K562 (cell line): ENCODE results near the gene TRAF1. TPM values are rescaled to one million over a fixed set of nuclear protein-coding genes. Genes with fewer than 3 reads are reported as not detected.

ENCODE experiments used
- ATAC-seq: fragments of 200-7000 bp; cut with Tn5 transposase; 3 replicates; pipeline ENCODE4 v1.9.1; 2020; ENCODE audit warnings: moderate library complexity
- BruUV-seq: library from RNA; stranded (reverse); fragments of 400-500 nt; replicated peaks from 2 replicates; lab custom pipeline; 2021; lab: Mats Ljungman, UMichigan
- CTCF ChIA-PET: fragments of 300-600 bp; formaldehyde crosslinking; extraction: SDS; loops from one replicate; lab custom pipeline; 2021; ENCODE audit warnings: low intra/inter-chr PET ratio; lab: Yijun Ruan, JAX
- POLR2A ChIA-PET: fragments of 300-600, 350-650 bp; sonication (Branson Sonifier 250); formaldehyde crosslinking; extraction: SDS; loops from one replicate; lab custom pipeline; 2021; ENCODE audit warnings: antibody characterized with exemption, inconsistent platforms; lab: Yijun Ruan, JAX
- DNase-seq, 4 experiments: peaks; one replicate each; pipeline versions ENCODE4 v3.0.0 to v3.0.0-alpha.2; 2011 to 2018; ENCODE audit warnings: low spot score in 3 of 4, mixed read lengths in 3 of 4; ENCODE audit errors: extremely low read depth in 1 of 4
- FAIRE-seq: peaks from 2 replicates; lab custom pipeline; 2011; peaks lifted over from hg19 to GRCh38; lab: Jason Lieb, UNC
- H2AFZ ChIP-seq: 2 replicates; pipeline ENCODE4 v1.6.0; 2011; ENCODE audit warnings: low read depth, low read length, control low read depth, inconsistent platforms
- H3K27ac ChIP-seq: fragments of 200-600 bp; 3 replicates; pipeline ENCODE4 v1.8.0; 2011; ENCODE audit warnings: low read depth, mild to moderate bottlenecking, control low read depth, inconsistent platforms, low read length, moderate library complexity, mixed read lengths; ENCODE audit errors: extremely low read depth
- H3K27me3 ChIP-seq, 2 experiments: fragments of 300-600 bp in 1 of 2; 2 replicates in 1 of 2; 3 replicates in 1 of 2; pipeline versions ENCODE4 v1.6.0 to v1.8.0; 2011; ENCODE audit warnings: inconsistent platforms in 2 of 2, low read length in 2 of 2, mild to moderate bottlenecking in 1 of 2, mixed read lengths in 1 of 2, moderate library complexity in 1 of 2; ENCODE audit not compliant: control insufficient read depth in 2 of 2, insufficient read depth in 2 of 2
- H3K36me3 ChIP-seq: fragments of 300-600 bp; 3 replicates; pipeline ENCODE4 v1.8.0; 2011; ENCODE audit warnings: mild to moderate bottlenecking, low read length, inconsistent platforms; ENCODE audit not compliant: control insufficient read depth, insufficient read depth
- H3K4me1 ChIP-seq, 2 experiments: fragments of 200-600 bp in 1 of 2; replicated peaks in 1 of 2; 2 replicates in 1 of 2; 3 replicates in 1 of 2; pipeline versions ENCODE4 v1.5.1 to v1.8.0; 2011; ENCODE audit warnings: inconsistent platforms in 2 of 2, low read length in 2 of 2, mild to moderate bottlenecking in 1 of 2, mixed read lengths in 1 of 2, moderate library complexity in 1 of 2; ENCODE audit not compliant: control insufficient read depth in 2 of 2, insufficient read depth in 2 of 2
- H3K4me2 ChIP-seq: 2 replicates; pipeline ENCODE4 v1.6.1; 2011; ENCODE audit warnings: low read length, control low read depth, inconsistent platforms, mixed read lengths; ENCODE audit not compliant: insufficient read depth
- H3K4me3 ChIP-seq: fragments of 200-600 bp; sonication (generic), shearing (Covaris generic); 2 replicates; pipeline ENCODE4 v1.5.1; 2016; ENCODE audit warnings: control low read depth, inconsistent platforms
- H3K79me2 ChIP-seq: fragments of 200-600 bp; 3 replicates; pipeline ENCODE4 v1.8.0; 2011; ENCODE audit warnings: low read length, inconsistent platforms; ENCODE audit not compliant: control insufficient read depth, insufficient read depth
- H3K9ac ChIP-seq, 2 experiments: 2 replicates each; pipeline versions ENCODE4 v1.6.0 to v1.6.1; 2011; ENCODE audit warnings: low read depth in 2 of 2, low read length in 2 of 2, control low read depth in 1 of 2, inconsistent platforms in 1 of 2, mild to moderate bottlenecking in 1 of 2, mixed read lengths in 1 of 2; ENCODE audit not compliant: insufficient read depth in 1 of 2
- H3K9me1 ChIP-seq: one replicate; pipeline ENCODE4 v1.6.0; 2011; ENCODE audit warnings: inconsistent platforms, mild to moderate bottlenecking, low read length, moderate library complexity; ENCODE audit not compliant: control insufficient read depth, insufficient read depth
- H3K9me3 ChIP-seq: replicated peaks from 2 replicates; pipeline ENCODE4 v1.5.1; 2011; ENCODE audit warnings: low read depth, low read length, inconsistent platforms; ENCODE audit not compliant: control insufficient read depth, insufficient read depth
- H4K20me1 ChIP-seq: replicated peaks from 2 replicates; pipeline ENCODE4 v1.6.1; 2011; ENCODE audit warnings: low read length, inconsistent platforms, mixed read lengths; ENCODE audit not compliant: control insufficient read depth, insufficient read depth
- CXXC5 ChIP-seq: fragments of 250-450 bp; sonication (Bioruptor Pico); IDR thresholded peaks from 2 replicates; pipeline ENCODE4 v1.8.0; 2022; ENCODE audit warnings: inconsistent platforms, mild to moderate bottlenecking, moderate library complexity
- WGBS: fragments of 100-300 bp; shearing (Covaris generic); methylation state at CpG from one replicate; pipeline ENCODE4 v1.1.6; 2016; ENCODE audit warnings: low coverage, mixed read lengths; ENCODE audit not compliant: insufficient coverage; ENCODE audit errors: missing lambda C conversion rate; 5-methylcytosine and 5-hydroxymethylcytosine counted together
- in situ Hi-C: fragments of 300-500 bp; cut with MboI; formaldehyde crosslinking; loops from 4 replicates; pipeline ENCODE4 v1.15.0; 2018; ENCODE audit warnings: inconsistent platforms, mixed read lengths
- intact Hi-C: fragments of 100-400 bp; cut with micrococcal nuclease; formaldehyde crosslinking; loops from 2 replicates; pipeline ENCODE4 v1.14.2; 2022
- polyA plus RNA-seq, 8 experiments: library from polyadenylated mRNA; depleted of rRNA in 4 of 8; stranded (reverse) in 5 of 8; unstranded in 3 of 8; fragments of >200 nt; fragmentation: Nextera tagmentation in 2 of 8; fragmentation: Illumina TruSeq in 1 of 8; extraction: Ambion mirVana in 2 of 8; extraction: Trizol in 1 of 8; gene quantifications; 2 replicates each; pipeline versions ENCODE4 v1.2.1 to v1.2.3, GENCODE V29; 2011 to 2014; ENCODE audit warnings: inconsistent platforms in 1 of 8, missing spikeins in 1 of 8
- total RNA-seq, 7 experiments: library from RNA; depleted of rRNA in 6 of 7; stranded (reverse); fragments of >200 nt in 6 of 7; fragmentation: Illumina TruSeq in 2 of 7; extraction: Trizol in 2 of 7; gene quantifications; 2 replicates each; pipeline versions ENCODE4 v1.2.1 to v1.2.3, GENCODE V29; 2011 to 2021; ENCODE audit warnings: low replicate concordance in 1 of 7
- TF ChIP-seq, protein P1 (sequence below), 3 experiments: IDR thresholded peaks in 2 of 3; conservative IDR thresholded peaks in 1 of 3; 2 replicates each; pipeline ENCODE4 v1.5.1; 2011 to 2012; ENCODE audit warnings: low read length in 3 of 3, mild to moderate bottlenecking in 3 of 3, control low read depth in 2 of 3, improper control_type of control experiment in 1 of 3, inconsistent platforms in 1 of 3, low read depth in 1 of 3, mixed read lengths in 1 of 3, moderate library complexity in 1 of 3; ENCODE audit not compliant: insufficient read depth in 2 of 3

The TRAF1 gene
- total and polyA plus RNA-seq, 9 of the 15 experiments (the other 6 are each of a cell fraction or from before 2014, with no cell fraction given) = 0.01 to 1.1 (median 0.04) TPM; not detected in 2

DNA sequence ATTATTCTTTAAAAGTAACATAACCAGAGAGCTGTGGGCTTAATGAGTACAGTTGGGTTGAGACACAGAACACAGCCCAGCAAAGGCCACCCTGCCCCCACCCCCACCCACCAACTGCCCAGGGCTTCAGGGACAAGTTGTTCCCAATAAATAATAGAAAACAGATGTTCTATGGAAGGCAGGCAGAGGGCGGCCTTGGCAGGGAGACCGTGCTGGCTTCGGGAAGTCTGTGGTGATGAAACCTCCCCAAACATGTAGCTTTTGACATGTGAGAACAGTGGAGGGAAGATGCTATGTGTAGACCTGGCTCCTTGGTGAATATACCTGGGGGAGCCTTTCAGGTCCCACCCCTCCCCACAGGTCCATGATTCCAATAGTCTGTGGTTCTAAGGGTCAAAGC lies 10.0 kb downstream of the TRAF1 start:
- no peaks in the 10 kb centered on the region for H4K20me1 ChIP-seq
- DNase-seq (no peak), FAIRE-seq (no peak), ATAC-seq (no peak)
- H3K27me3 ChIP-seq = no peaks in the 10 kb centered on the region
- no peak overlapping the region for H3K9ac ChIP-seq
- peaks cover 24 to 34% of the 10 kb centered on the region in 2 experiments; a peak in 4 of 5 replicates for H3K4me1 ChIP-seq
- intact Hi-C loops = no loop called here
- no peak overlapping the region for H3K27ac ChIP-seq
- H3K36me3 ChIP-seq = no peaks in the 10 kb centered on the region
- no peak overlapping the region for H3K4me3 ChIP-seq
- H3K9me3 ChIP-seq = no peaks in the 10 kb centered on the region
- TF ChIP-seq CXXC5 (CRISPR knock-in tag) = no peak
- TF ChIP-seq, protein P1, sequence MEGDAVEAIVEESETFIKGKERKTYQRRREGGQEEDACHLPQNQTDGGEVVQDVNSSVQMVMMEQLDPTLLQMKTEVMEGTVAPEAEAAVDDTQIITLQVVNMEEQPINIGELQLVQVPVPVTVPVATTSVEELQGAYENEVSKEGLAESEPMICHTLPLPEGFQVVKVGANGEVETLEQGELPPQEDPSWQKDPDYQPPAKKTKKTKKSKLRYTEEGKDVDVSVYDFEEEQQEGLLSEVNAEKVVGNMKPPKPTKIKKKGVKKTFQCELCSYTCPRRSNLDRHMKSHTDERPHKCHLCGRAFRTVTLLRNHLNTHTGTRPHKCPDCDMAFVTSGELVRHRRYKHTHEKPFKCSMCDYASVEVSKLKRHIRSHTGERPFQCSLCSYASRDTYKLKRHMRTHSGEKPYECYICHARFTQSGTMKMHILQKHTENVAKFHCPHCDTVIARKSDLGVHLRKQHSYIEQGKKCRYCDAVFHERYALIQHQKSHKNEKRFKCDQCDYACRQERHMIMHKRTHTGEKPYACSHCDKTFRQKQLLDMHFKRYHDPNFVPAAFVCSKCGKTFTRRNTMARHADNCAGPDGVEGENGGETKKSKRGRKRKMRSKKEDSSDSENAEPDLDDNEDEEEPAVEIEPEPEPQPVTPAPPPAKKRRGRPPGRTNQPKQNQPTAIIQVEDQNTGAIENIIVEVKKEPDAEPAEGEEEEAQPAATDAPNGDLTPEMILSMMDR (IDR thresholded peaks at IDR 0.05 in 2 of 3, conservative IDR thresholded peaks at IDR 0.05 in 1 of 3; ENCODE audit: insufficient read depth in 2 of 3, low read depth in 1 of 3, low read length in 3 of 3) = peak in 1 of 3 experiments; percentile 6; a peak in 1 of 6 replicates
- TF ChIP-seq, all 486 proteins: peak for 1
- 22% methylated on average over 3 of the region's 3 CpGs for WGBS
- Histone ChIP-seq H3K9me1 (no peaks in the 10 kb centered on the region), H3K4me2 (no peak overlapping the region), H2AFZ (peak overlapping the region; percentile 56; the same call in 1 of the 2 replicates), H3K79me2 (no peaks in the 10 kb centered on the region)
- CTCF ChIA-PET = interaction anchor here (1.2 kb wide), 1 partner anchor 20 kb away, joined by 3 read pairs; no protein-coding TSS in a partner anchor
- no TSS peak for BruUV-seq
- POLR2A ChIA-PET = interaction anchor here (0.6 to 1.4 kb wide), 2 partner anchors 9 to 13 kb away, joined by 3 to 4 read pairs; no protein-coding TSS in a partner anchor
- in situ Hi-C loops = no loop called here
